ENCODE data around the gene NR2F1-AS1. TPM values are rescaled to one million over a fixed set of nuclear protein-coding genes. Genes with fewer than 3 reads are reported as not detected.

The NR2F1-AS1 gene
- polyA plus RNA-seq, 1 donor (not counting 4 experiments of a cell fraction or from before 2014, with no cell fraction given): 0.25 TPM

GRCh38 chr5:93421468-93421867, 159.6 kb downstream of the NR2F1-AS1 start:
- H3K27me3 ChIP-seq (ENCODE audit: control insufficient read depth, extremely low read depth, insufficient read depth, low read length): no peaks in the 10 kb centered on the region

GRCh38 chr5:93417490-93417889, 163.5 kb downstream of the NR2F1-AS1 start:
- Histone ChIP-seq H3K27ac (ENCODE audit: control insufficient read depth, insufficient read depth, low read length) (no peak overlapping the region), H3K27me3 (ENCODE audit: control insufficient read depth, extremely low read depth, insufficient read depth, low read length) (no peaks in the 10 kb centered on the region), H4K20me1 (ENCODE audit: control insufficient read depth, extremely low read depth, insufficient read depth, low read length) (no peaks in the 10 kb centered on the region), H3K4me2 (ENCODE audit: control insufficient read depth, extremely low read depth, insufficient read depth, low read depth, low read length) (no peak overlapping the region), H3K4me1 (ENCODE audit: control insufficient read depth, extremely low read depth, insufficient read depth, low read length) (no peaks in the 10 kb centered on the region), H3K9me3 (ENCODE audit: control insufficient read depth, low read depth, low read length) (no peaks in the 10 kb centered on the region), H2AFZ (ENCODE audit: control insufficient read depth, low read length) (no peak overlapping the region), H3K9ac (ENCODE audit: control insufficient read depth, extremely low read depth, insufficient read depth, low read length) (no peak overlapping the region), H3K9me1 (ENCODE audit: control insufficient read depth, extremely low read depth, insufficient read depth, low read length) (no peaks in the 10 kb centered on the region), H3K79me2 (ENCODE audit: control insufficient read depth, insufficient read depth, low read length) (no peaks in the 10 kb centered on the region), H3K36me3 (ENCODE audit: control insufficient read depth in 2 of 2, extremely low read depth in 1 of 2, insufficient read depth in 2 of 2, low read length in 2 of 2) (no peaks in the 10 kb centered on the region), H3K4me3 (ENCODE audit: control insufficient read depth in 2 of 3, extremely low read depth in 1 of 3, insufficient read depth in 2 of 3, low read depth in 1 of 3, low read length in 3 of 3) (no peak overlapping the region)
- no peak for TF ChIP-seq EZH2 (IDR thresholded peaks at IDR 0.05; ENCODE audit: low read length)
- TF ChIP-seq CTCF (optimal IDR thresholded peaks at IDR 0.05 in 1 of 3, IDR thresholded peaks at IDR 0.05 in 1 of 3, conservative IDR thresholded peaks at IDR 0.05 in 1 of 3; ENCODE audit: extremely low read depth in 1 of 3, insufficient read depth in 2 of 3, low read length in 3 of 3): no peak
- dilution Hi-C loops (cut with MboI; ENCODE audit: extremely low pct_ligation_motif_present, low sequenced_read_pairs): no loop called here
- DNase-seq (ENCODE audit: low read depth, low spot score) (no peak), FAIRE-seq (no peak)

More at GRCh38 chr5:93421468-93421867, 159.6 kb downstream of the NR2F1-AS1 start:
- H3K4me3 ChIP-seq (ENCODE audit: control insufficient read depth in 2 of 3, extremely low read depth in 1 of 3, insufficient read depth in 2 of 3, low read depth in 1 of 3, low read length in 3 of 3): no peak overlapping the region
- H3K9me1 ChIP-seq (ENCODE audit: control insufficient read depth, extremely low read depth, insufficient read depth, low read length): no peaks in the 10 kb centered on the region
- dilution Hi-C loops (cut with MboI; ENCODE audit: extremely low pct_ligation_motif_present, low sequenced_read_pairs): no loop called here
- H3K79me2 ChIP-seq (ENCODE audit: control insufficient read depth, insufficient read depth, low read length): no peaks in the 10 kb centered on the region
- no peak overlapping the region for H3K27ac ChIP-seq (ENCODE audit: control insufficient read depth, insufficient read depth, low read length)
- no peaks in the 10 kb centered on the region for H4K20me1 ChIP-seq (ENCODE audit: control insufficient read depth, extremely low read depth, insufficient read depth, low read length)
- TF ChIP-seq EZH2 (IDR thresholded peaks at IDR 0.05; ENCODE audit: low read length) (no peak), CTCF (optimal IDR thresholded peaks at IDR 0.05 in 1 of 3, IDR thresholded peaks at IDR 0.05 in 1 of 3, conservative IDR thresholded peaks at IDR 0.05 in 1 of 3; ENCODE audit: extremely low read depth in 1 of 3, insufficient read depth in 2 of 3, low read length in 3 of 3) (no peak)
- no peaks in the 10 kb centered on the region for H3K36me3 ChIP-seq (ENCODE audit: control insufficient read depth in 2 of 2, extremely low read depth in 1 of 2, insufficient read depth in 2 of 2, low read length in 2 of 2)
- FAIRE-seq (no peak), DNase-seq (ENCODE audit: low read depth, low spot score) (no peak)
- H3K9me3 ChIP-seq (ENCODE audit: control insufficient read depth, low read depth, low read length): no peaks in the 10 kb centered on the region
- H2AFZ ChIP-seq (ENCODE audit: control insufficient read depth, low read length): no peak overlapping the region
- H3K9ac ChIP-seq (ENCODE audit: control insufficient read depth, extremely low read depth, insufficient read depth, low read length): no peak overlapping the region
- peak overlapping the region; percentile 6 for H3K4me2 ChIP-seq (ENCODE audit: control insufficient read depth, extremely low read depth, insufficient read depth, low read depth, low read length)
- no peaks in the 10 kb centered on the region for H3K4me1 ChIP-seq (ENCODE audit: control insufficient read depth, extremely low read depth, insufficient read depth, low read length)

Measured in keratinocyte (primary cell).